Measurements from ENCODE around the gene NENF.
"Not testable (repeated sequence)": the region's sequence is repeated elsewhere in the genome, so short reads cannot be mapped to it uniquely, and the experiment has no call there.

NENF gene

GRCh38 chr1:212432661-212433576 is at the start of gene NENF:
NENF (plus strand) TSS chr1:212432920; CDS start chr1:212432944, 24 bp downstream.
- DNase-seq, result peak; percentile 93

GRCh38 chr1:212386029-212386428 is 46.7 kb upstream of the NENF start:
- DNase-seq, result no peak

GRCh38 chr1:212388985-212389716 is 43.6 kb upstream of the NENF start:
- DNase-seq, result no peak

GRCh38 chr1:212395678-212396437 is 36.9 kb upstream of the NENF start:
- DNase-seq, result not testable (repeated sequence)

DNA sequence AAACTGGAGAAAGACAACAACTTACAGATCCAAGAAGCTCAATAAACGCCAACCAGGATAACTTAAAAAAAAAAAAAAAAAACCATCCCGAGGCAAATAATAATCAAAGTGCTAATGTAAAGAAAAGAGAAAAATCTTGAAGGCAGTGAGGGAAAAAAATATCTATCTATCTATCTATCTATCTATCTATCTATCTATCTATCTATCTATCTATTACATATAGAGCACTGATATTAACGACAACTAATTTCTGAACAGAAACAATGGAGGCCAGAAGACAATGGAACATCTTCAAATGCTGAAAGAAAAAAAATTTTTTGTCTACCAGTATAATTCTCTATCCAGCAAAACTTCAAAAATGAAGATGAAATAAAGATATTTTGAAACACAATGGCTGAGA is 36.1 kb upstream of the NENF start:
- peak; percentile 12 for DNase-seq

- DNase-seq, result no peak
These were observed 35.5 kb upstream of the NENF start for GRCh38 chr1:212397171-212397570.

DNA sequence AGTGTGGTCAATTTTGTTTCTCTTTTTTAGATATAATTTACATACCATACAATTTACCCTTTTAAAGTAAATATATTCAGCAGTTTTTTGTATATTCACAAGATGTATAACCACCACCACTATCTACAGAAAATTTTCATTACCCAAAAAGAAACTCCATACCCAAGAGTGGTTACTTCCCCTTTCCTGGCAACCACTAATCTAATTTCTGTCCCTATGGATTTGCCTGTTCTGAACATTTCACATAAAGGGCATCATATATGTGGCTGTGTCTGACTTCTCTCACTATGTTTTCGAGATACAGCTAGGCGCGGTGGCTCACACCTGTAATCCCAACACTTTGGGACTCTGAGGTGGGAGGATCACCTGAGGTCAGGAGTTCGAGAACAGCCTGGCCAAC is 31.7 kb upstream of the NENF start:
- peak; percentile 35 for DNase-seq

DNA sequence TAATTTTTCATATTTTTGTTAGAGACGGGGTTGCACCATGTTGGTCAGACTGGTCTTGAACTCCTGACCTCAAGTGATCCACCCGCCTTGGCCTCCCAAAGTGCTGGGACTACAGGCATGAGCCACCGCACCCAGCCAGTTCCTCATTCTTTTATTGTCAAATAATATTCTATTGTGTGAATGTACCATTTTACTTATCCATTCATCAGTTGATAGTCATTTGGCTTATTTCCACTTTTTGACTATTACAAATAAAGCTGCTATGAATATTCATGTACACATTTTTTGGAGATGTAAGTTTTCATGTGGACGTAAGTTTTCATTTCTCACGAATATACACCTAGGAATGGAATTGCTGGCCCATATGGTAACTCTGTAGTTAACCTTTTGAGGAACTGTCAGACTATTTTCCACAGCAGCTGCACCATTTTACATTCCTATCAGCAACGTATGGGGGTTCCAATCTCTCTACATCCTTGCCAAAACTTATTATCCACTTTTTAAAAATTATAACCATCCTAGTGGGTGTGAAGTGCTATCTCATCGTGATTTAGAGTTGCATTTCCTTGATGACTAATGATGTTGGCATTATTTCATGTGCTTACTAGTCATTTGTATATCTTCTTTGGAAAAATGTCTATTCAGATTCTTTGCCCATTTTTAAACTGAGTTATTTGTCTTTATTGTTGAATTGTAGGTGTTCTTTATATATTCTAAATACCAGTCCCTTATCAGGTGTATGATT is 30.7 kb upstream of the NENF start:
- no peak for DNase-seq

GRCh38 chr1:212402666-212403321 is 29.9 kb upstream of the NENF start:
- no peak for DNase-seq

DNA sequence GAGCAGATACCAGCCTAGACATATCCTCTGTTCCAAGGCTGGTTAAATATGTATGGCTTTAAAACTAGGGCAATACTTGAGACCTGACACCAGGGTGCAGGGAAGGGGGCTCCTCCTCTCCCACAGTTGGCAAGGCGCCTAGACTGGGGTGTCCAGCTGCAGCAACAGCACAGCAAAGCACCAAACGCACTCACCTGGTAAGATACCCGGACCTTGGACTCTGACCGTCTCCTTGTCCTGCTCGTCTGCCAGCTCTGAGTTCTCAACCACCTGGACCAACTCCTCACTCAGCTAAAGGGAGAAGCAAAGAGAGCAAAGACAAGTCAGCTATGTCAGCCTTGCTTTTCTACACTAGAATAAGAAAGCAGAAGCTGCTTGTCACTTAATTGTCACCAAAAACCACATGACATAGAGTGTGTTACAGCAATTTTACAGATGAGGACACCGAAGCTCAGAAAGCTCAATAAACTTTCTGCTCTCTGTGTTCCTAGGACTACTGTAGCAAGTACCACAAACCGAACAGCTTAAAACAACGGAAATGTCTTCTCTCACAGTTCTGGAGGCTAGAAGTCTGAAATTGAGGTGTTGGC is 22.4 kb upstream of the NENF start:
- no peak for DNase-seq

GRCh38 chr1:212412374-212412773 is 20.3 kb upstream of the NENF start:
- DNase-seq, result no peak

GRCh38 chr1:212413902-212414327 is 18.8 kb upstream of the NENF start:
- DNase-seq, result peak; percentile 60

DNA sequence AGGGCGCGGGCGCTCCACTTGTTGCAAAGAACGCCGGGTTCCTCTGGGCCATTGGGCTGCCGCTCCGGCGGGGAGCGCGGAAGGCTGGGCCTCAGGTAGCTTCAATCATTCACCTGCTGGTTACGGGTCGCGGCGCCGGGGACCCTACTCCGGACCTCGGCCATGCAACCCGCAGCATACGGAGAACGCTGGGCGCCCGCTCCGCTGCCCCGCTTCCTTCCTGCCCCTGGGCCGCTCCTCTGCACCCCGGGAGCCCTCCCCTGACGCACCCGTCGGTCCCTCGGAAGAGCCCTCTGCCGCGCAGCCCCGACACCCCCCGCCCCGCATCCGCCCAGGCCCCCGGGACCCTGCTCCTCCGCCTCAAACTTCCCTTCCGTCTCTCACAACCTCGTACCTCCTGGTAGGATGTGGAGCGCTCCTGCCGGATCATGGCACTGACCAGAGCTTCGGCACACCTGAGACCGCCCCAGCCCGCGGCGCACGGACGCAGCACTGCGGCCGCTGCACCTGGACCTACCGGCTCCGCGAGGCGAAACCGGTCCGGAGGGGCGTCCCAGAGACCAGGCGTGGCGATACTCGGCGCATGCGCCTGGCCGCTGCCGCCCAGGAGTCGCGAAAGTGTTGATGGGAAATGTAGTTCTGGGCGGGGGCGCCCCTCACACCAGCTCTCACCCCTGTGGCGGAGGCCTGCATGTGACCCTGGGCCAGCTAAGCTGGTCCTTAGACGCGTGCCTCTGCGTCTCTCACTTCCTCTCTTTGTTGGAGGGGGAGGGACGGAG is 18.2 kb upstream of the NENF start, which contains the start of gene PACC1:
PACC1 (minus strand) TSS at position 559 of the 779 bp plus-strand sequence; CDS start at position 430, 129 bp downstream.
- DNase-seq, result peak; percentile 99

GRCh38 chr1:212415107-212415841 is 17.4 kb upstream of the NENF start:
- DNase-seq, result peak; percentile 84

- DNase-seq, result no peak
These were observed 11.6 kb upstream of the NENF start for GRCh38 chr1:212421165-212421564.

- no peak for DNase-seq
These were observed 8.8 kb upstream of the NENF start for GRCh38 chr1:212423879-212424278.

DNA sequence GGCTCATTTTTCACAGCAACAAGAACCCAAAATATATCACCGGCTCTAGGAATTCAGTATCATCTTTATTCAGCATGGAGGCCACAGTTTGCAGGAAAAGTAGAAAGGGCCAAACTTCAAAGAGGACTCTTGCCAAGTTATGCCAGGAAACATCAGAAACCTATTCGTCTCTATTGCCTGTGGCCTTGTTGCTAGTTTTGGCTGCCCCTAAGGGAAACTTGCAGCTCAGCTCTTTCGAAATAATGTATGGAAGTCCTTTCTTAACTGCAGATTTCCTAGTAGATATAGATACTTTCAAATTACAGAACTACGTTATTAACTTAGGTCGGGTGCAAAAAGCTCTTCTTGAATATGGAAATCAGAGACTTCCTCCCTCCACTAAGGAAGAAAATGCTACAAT is 4.2 kb upstream of the NENF start:
- no peak for DNase-seq

DNA sequence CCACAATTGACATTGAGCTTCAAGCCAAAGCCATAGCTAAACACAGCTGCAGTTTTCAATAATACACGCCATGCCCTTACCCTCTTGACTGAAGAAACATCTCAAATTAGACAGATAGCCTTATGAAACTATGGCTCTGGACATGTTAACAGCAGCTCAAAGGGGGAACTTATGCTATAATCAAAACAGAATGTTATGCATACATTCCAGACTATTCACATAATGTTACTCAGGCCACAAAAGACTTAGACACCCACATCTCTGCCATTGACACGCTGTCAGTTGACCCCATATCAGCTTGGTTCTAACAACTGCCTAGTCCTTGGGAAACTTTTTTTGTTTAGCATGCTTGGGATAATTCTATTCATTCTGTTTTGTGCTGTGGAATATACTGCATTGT is 2.3 kb upstream of the NENF start:
- no peak for DNase-seq

DNA sequence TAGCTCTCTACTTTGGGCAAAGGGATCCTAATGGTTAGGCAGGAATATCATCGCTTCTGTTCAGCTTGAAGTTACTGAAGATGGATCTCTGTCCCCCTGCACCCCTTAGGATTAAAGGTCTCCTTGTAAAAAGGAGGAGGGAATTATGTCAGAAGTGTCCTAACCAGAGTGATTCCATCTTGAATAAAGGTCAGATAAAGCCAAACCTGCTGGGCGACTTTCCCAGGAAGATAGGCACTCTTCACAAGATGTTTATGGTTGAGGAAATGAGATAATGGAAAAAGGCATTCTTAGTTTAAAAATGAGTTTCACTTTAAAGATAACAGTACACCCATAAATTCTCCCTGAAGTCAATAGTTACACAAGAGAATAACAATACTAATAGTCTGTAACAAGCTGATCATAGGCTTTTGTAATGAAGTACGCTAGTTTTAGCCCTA is 1.7 kb upstream of the NENF start:
- peak; percentile 53 for DNase-seq

GRCh38 chr1:212431644-212432043 is 1.1 kb upstream of the NENF start:
- no peak for DNase-seq
